DMS79 (cell line): Measurements from ENCODE around the gene SLC37A1.
A peak's percentile ranks its signal among the peaks of the same experiment; 100 is the strongest.
"Not testable (repeated sequence)": the region's sequence is repeated elsewhere in the genome, so short reads cannot be mapped to it uniquely, and the experiment has no call there.

Source experiments
- DNase-seq: peaks from one replicate; lab custom pipeline; 2025; lab: John Stamatoyannopoulos, UW

SLC37A1 gene

GRCh38 chr21:42619841-42620240 is 106.2 kb downstream of the SLC37A1 start:
- no peak for DNase-seq

- DNase-seq: peak; percentile 44
Observed at GRCh38 chr21:42621166-42621818, 107.6 kb downstream of the SLC37A1 start.

GRCh38 chr21:42621819-42622177 is 108.1 kb downstream of the SLC37A1 start:
- peak; percentile 96 for DNase-seq

- DNase-seq: no peak
Observed at GRCh38 chr21:42622284-42622683, 108.6 kb downstream of the SLC37A1 start.

GRCh38 chr21:42623694-42624093 is 110.0 kb downstream of the SLC37A1 start:
- DNase-seq: no peak

- no peak for DNase-seq
Observed at GRCh38 chr21:42624095-42624790, 110.6 kb downstream of the SLC37A1 start.

- no peak for DNase-seq
Observed at GRCh38 chr21:42624936-42625335, 111.3 kb downstream of the SLC37A1 start.

- no peak for DNase-seq
Observed at GRCh38 chr21:42626171-42626570, 112.5 kb downstream of the SLC37A1 start.

GRCh38 chr21:42627527-42628289 is 114.1 kb downstream of the SLC37A1 start:
- peak; percentile 17 for DNase-seq

GRCh38 chr21:42628466-42629061 is 114.9 kb downstream of the SLC37A1 start:
- not testable (repeated sequence) for DNase-seq

GRCh38 chr21:42629933-42630589 is 116.4 kb downstream of the SLC37A1 start:
- DNase-seq: no peak

GRCh38 chr21:42630626-42631025 is 117.0 kb downstream of the SLC37A1 start:
- DNase-seq: no peak
